GM18502 (cell line): ENCODE data around the gene GRAMD1A.
"Not testable (repeated sequence)": the region's sequence is repeated elsewhere in the genome, so short reads cannot be mapped to it uniquely, and the experiment has no call there.

Experiments used
- ATAC-seq: cut with Tn5 transposase; IDR thresholded peaks from one replicate; pipeline ENCODE4 v1.9.1; 2021; ENCODE audit warnings: mild to moderate bottlenecking; ENCODE audit not compliant: unreplicated experiment, poor library complexity

GRAMD1A gene

GRCh38 chr19:34975056-34975455 lies 25.1 kb upstream of the GRAMD1A start:
- ATAC-seq: no peak

GRCh38 chr19:34976611-34977010 lies 23.5 kb upstream of the GRAMD1A start:
- no peak for ATAC-seq

DNA sequence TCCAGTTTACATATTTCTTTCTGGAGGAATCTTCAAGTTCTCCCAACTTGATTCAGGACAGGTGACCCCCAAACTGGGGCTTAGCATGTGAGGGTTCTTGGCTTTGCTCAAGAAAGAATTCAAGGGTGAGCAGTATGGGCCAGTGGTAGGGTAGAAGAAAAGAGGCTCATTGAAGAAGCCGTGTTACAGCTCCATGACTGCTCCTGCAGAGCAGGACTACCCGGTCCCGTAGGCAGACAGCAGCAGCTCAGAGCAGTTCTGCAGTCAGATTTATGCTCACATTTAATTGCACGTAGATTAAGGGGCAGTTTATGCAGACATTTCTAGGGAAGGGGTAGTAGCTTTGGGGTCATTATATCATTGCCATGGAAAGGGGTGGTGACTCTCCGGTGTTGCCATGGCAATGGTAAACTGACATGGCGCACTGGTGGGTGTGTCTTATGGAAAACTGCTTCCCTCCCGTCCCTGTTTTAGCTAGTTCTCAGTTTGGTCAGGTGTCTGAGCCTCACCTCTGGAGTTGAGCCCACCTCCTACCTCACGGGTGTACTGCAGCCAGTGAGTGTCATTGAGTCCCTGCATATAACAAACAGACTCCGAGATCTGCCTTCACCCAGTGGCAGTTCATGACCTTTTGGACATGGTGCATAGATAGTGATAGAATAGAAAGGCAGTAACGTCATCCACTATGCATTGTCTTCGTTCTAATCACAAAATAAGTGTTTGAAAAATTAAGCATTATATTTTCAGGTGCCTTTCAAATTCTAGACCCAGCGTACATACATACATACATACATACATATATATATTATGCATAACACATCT lies 20.1 kb upstream of the GRAMD1A start:
- no peak for ATAC-seq

DNA sequence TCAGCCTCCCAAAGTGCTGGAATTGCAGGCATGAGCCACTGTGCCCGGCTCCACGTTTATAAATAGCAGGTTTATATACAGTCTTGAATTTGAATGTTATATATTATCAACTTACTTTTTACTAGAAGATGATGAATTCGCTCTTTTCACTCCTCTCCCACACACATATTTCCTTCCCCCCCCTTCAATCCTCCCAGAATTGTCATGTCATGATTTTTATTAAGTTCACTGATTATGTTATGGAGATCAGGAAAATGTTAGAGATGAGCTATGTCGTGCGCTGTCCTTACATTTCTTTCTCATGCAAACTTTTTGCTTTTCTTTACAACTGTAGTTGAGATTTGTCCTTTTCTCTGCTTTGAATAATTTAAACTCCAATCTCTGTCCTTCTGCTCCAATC lies 17.8 kb upstream of the GRAMD1A start:
- no peak for ATAC-seq

DNA sequence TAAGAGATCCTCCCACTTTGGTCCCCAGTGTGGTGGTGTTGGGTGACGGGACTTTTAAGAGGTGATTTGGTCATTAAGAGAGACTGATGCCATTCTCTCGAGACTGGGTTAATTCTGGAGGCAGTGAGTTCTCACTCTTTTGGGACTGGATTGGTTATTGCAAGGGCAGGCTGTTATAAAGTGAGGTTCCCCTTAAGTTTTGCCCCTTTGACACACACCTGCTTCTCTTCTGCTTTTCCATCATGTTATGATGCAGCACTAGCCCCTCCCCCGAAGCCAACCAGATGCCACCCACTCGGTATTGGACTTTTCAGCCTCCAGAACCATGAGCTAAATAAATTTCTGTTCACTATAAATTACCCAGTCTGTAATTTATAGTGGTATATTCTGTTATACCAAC lies 16.3 kb upstream of the GRAMD1A start:
- no peak for ATAC-seq

- no peak for ATAC-seq
Measured at GRCh38 chr19:34984287-34984686, 15.8 kb upstream of the GRAMD1A start.

DNA sequence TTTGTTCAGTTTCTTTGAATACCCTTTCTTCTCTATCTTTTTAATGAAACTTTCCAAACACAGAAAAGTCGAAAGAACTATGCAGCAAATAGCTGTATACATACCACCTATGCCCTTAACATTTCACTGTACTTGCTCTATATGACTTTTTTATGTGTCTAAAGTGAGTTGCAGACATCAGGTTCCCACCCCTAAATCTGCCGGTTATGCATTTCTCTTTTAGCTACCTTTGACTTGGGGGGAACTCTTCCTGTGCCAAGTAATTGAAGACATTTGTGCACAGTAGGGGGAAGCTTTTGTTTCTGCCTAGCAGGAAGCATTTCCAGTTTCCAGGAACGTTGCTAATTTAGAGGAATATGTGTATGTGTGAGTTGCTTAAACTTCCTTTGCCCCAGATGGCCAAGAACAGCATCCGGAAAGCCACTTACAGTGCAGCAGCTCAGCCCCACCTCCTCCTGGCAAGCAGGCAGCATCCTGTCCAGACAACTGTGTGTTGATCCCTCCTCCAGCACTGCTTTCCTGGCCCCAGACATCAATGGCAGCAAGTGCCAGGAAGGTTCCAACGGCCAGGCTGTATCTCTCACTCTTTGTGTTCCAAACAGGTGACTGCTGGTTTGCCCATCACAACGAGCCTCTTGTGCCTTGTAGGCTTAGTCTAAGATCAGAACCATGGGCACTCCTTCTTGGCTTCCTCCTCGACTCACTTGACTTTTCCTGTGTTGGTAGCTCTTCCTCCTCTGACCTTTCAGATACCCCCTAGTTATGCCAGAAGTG lies 14.7 kb upstream of the GRAMD1A start:
- no peak for ATAC-seq

GRCh38 chr19:34988119-34988518 lies 12.0 kb upstream of the GRAMD1A start:
- no peak for ATAC-seq

GRCh38 chr19:34989298-34989697 lies 10.8 kb upstream of the GRAMD1A start:
- ATAC-seq: no peak

GRCh38 chr19:34990578-34991192 lies 9.4 kb upstream of the GRAMD1A start:
- ATAC-seq: no peak

GRCh38 chr19:34991542-34992333 lies 8.4 kb upstream of the GRAMD1A start:
- ATAC-seq: no peak

DNA sequence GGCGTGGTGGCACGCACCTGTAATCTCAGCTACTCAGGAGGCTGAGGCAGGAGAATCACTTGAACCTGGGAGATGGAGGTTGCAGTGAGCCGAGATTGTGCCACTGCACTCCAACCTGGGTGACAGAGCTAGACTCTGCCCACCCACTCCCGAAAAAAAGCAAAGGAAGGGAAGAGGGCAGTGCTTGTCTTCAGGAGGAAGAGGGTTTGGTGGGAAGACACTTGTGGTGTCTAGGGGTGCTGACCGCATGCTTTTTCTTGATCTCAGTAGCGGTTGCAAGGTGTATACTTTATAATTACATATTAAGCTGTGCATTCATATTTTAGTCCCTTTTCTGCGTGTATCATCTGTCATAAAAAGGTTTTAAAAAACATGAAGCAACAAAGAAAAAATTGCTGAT lies 7.5 kb upstream of the GRAMD1A start:
- not testable (repeated sequence) for ATAC-seq

GRCh38 chr19:34994286-34994642 lies 5.9 kb upstream of the GRAMD1A start:
- ATAC-seq: no peak

DNA sequence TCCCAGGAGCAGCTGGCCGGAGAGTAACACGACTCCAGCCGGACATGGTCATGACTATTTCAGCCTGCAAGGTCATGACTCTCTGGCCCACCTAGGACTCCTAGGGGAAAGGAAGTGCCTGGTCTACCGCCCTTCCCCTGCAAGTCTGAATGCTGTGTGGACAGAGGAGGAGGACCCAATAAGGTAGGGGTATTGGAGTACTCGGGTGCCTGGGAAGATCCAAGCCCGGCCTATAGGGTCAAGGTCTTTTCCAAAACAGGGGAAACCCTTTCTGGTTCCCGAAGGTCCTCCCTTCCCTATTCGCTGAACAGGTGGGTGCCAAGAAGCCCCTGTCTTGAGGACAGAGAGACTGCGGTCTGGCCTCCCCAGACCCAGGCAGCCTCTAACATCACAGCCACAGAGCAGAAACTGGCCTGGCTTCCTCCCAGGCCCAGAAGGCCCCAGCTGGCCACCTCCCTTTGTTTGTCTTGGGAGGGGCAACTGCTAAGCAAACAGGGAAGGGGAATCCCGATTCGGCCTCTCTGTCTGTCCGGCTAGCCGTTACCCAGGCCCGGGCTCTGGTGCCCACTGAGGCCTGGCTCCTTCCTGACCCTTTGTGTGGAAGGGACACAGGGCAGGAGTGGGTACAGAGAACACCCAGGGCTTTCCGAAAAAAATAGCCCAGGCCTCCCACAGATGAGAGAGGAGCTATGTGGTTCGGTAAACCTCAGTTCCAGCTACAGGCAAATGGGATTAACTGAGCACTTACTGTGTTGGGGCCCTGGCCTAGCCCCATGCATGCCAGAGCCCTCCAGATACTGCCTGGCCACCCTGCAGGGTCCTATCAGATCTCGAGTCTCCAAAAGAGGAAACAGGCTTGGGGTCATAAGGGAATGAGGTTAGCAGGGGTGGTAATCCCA lies 5.2 kb upstream of the GRAMD1A start:
- ATAC-seq: no peak

DNA sequence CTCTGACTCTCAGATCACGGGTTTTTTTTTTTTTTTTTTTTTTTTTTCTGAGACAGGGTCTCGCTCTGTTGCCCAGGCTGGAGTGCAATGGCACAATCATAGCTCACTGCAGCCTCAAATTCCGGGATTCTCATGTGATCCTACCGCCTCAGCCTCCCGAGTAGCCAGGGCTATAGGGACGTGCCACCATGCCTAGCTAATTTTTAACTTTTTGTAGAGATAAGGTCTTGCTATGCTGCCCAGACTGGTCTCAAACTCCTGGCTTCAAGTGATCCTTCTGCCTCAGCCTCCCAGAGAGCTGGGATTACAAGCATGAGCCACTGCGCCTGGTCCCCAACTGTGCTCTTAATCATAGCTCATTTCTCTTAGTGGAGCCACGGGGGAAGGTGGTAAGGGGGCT lies 4.6 kb upstream of the GRAMD1A start:
- no peak for ATAC-seq

DNA sequence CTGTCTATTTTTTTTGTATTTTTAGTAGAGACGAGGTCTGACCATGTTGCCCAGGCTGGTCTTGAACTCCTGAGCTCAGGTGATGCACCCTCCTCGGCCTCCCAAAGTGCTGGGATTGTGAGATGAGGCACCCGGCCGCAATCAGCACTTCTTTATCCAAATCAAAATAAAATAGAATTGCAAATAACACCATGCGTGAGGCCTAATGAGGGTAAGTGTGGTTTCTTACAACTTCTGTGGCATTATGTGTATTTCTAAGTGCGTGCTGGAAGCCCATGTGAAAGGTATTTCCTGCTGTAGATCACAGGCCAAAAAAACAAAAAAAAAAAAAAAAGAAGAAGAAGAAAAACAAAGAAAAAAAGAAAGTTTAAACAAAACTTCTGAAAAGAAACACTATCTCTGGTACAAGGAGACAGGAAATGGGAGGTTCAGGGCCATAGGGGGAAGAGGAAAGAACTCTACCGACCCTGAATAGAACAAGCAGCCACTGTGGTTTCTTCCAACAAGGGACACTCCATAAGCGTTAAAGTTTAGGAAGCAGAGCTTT lies 3.0 kb upstream of the GRAMD1A start:
- no peak for ATAC-seq

DNA sequence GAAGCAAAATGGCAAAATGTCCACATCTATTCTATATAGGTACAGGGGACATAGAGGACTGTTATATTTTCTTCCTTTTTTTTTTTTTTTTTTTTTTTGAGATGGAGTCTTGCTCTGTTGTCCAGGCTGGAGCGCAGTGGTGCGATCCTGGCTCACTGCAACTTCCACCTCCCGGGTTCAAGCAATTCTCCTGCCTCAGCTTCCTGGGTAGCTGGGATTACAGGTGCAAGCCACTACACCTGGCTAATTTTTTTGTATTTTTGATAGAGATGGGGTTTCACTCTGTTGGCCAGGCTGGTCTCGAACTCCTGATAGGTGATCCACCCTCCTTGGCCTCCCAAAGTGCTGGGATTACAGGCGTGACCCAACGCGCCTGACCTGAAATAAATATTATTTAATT lies 1.9 kb upstream of the GRAMD1A start:
- ATAC-seq: not testable (repeated sequence)

GRCh38 chr19:34998777-34999497 lies 1.2 kb upstream of the GRAMD1A start:
- ATAC-seq: no peak

DNA sequence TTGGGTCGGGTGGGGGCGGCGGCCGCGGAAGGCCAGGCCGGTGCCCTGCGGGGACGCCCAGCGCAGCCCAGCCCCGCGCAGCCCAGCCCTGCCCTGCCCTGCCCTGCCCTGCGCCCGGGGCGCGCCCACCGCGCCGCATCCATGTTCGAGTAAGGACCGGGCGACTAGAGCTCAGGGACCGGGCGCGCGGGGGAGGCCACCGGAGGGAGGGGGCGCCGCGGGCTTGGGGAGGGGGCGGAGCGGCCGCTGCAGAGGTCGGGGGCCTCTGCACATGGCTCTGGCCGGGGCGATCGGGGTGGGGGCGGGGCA lies 169 bp downstream of the GRAMD1A start:
- ATAC-seq: no peak
